ENCODE data around the gene METTL5.

- TF ChIP-seq CTCF (IDR thresholded peaks at IDR 0.05): no peak
- no peak for TF ChIP-seq POLR2A (IDR thresholded peaks at IDR 0.05)
Measured at GRCh38 chr2:169822785-169823392, 1.8 kb downstream of the METTL5 start.
